Measurements from ENCODE around the gene LSAMP.

- TF ChIP-seq CTCF (IDR thresholded peaks at IDR 0.05; ENCODE audit: low read depth, low read length) (no peak), EZH2phosphoT487 (IDR thresholded peaks at IDR 0.05; ENCODE audit: low read depth) (no peak)
Measured at GRCh38 chr3:116037954-116038911, 407.1 kb downstream of the LSAMP start.
